NCI-H345 (cell line): ENCODE results near the gene ADGRD2.
"Not testable (repeated sequence)": the region's sequence is repeated elsewhere in the genome, so short reads cannot be mapped to it uniquely, and the experiment has no call there.

ENCODE experiments used
- DNase-seq: peaks from one replicate; lab custom pipeline; 2025; lab: John Stamatoyannopoulos, UW

Gene ADGRD2, protein sequence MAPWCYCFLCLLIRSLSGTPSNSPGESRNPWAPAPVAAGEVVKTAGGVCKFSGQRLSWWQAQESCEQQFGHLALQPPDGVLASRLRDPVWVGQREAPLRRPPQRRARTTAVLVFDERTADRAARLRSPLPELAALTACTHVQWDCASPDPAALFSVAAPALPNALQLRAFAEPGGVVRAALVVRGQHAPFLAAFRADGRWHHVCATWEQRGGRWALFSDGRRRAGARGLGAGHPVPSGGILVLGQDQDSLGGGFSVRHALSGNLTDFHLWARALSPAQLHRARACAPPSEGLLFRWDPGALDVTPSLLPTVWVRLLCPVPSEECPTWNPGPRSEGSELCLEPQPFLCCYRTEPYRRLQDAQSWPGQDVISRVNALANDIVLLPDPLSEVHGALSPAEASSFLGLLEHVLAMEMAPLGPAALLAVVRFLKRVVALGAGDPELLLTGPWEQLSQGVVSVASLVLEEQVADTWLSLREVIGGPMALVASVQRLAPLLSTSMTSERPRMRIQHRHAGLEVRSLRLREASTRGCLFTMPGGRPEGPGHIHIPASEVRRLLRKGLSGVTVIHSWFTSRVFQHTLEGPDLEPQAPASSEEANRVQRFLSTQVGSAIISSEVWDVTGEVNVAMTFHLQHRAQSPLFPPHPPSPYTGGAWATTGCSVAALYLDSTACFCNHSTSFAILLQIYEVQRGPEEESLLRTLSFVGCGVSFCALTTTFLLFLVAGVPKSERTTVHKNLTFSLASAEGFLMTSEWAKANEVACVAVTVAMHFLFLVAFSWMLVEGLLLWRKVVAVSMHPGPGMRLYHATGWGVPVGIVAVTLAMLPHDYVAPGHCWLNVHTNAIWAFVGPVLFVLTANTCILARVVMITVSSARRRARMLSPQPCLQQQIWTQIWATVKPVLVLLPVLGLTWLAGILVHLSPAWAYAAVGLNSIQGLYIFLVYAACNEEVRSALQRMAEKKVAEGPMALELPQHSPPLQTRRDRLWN

DNA sequence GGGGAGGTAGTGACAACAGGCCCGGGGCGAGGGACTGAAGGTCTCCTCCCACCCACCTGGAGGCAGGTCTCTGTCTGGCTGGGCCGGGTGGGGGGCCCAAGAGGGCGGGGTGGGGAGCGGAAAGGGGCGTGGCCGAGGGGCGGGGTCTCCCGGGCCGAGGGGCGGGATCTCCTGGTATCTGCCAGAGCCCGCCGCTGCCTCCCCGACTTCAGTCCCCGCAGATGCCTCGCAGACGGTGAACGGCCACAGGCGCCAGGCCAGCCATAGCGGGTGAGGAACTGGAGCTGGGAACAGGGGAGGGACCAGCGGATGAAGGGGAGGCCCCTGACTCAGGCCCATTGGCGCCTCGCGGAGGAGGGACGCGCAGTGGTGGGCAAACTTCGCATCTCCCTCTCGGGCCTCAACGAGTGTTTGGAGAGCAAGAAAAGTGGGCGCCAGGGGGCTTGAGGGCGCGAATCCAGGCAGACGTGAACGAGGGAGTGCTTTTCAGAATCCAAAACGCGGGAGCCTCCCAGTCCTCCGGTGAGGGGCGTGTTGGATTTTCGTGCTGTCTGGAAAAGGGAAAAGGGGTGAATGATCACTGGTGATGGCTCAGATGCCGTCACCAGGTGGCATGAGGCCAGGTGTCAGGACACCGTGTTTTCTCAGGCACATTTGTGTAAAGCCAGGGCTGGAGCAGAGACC lies at the start of gene ADGRD2:
TSS of gene ADGRD2 (plus strand) at position 211 of the 684 bp plus-strand sequence. CDS start 1,216 bp downstream, outside the sequence.
- peak; percentile 83 for DNase-seq

- DNase-seq: no peak
Observed at GRCh38 chr9:124403246-124403645, 47.0 kb upstream of the ADGRD2 start.

DNA sequence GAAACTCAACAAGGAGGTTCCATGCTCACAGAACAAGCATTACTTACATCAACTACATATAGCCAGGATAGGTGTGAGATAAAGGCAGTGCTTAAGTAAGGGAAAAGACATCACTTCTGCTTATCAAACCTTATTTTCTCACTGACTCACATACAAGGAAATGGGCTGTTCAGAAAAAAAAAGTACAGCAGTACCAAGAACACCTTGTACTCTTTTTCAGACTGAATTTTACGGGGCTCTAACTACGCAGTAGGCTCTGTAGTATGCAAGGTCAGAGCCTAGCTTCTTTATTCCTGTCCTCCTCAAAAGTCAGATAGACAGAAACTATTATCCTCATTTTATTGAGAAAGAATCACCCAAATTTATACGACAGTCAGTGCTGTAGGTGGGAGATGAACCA lies 40.8 kb upstream of the ADGRD2 start:
- no peak for DNase-seq

GRCh38 chr9:124410321-124410913 lies 39.8 kb upstream of the ADGRD2 start:
- DNase-seq: no peak

GRCh38 chr9:124411514-124412227 lies 38.6 kb upstream of the ADGRD2 start:
- DNase-seq: no peak

GRCh38 chr9:124412228-124412575 lies 38.0 kb upstream of the ADGRD2 start:
- no peak for DNase-seq

DNA sequence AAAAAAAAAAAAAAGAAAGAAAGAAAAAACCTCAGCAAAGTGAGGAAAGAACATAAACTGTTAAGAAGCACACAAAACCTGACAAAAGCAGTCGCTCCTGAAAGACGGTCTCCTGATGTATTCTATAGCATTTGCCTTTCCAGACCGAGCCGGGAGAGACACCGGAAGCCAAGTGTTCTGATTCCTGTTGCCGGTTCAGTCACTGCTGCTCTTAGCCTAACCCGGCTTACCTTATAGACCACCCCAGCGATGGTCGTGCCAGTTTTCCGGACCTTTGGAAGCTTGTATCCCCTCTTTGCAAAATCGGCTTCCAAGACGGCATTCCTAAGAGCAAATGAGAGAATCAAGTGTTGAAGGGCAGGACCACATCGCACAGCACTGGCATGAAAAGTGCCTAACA lies 35.6 kb upstream of the ADGRD2 start:
- no peak for DNase-seq

DNA sequence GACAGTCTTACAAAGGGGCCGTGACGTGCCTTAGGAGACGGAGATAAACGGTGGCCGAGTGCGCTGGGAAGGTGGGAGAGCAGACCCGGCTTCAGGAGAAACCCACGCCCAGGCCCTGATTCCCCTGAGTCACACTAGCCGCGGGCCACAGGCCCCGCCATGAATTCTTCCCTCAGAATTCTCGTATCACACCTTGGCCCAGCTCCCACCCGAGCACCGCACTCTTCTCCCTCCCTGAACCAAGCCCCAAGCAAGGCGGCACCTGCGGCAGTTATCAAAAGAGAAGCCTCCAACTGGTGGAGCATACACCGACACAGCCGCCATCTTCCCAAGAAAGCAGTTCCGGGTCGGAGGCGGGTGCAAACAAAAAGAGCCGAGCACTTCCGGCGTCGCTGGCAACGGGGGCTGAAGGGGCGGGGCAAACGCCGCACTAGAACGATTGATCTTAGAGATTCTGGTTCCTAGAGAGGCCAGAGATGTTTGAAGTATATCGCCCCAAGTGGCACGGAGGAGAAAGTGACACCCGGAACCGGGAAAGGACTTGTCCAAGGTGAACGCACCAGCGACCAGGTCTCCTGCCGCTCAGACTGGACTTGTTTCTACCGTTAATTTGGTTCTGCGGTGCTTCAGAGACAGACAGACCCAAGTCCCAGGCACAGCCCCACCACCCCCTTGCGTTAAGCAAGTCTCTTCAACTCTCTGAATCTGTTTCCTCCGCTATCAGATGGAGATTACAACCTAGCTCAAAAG lies 35.0 kb upstream of the ADGRD2 start, which contains the start of gene PSMB7:
TSS of gene PSMB7 (minus strand) at position 341 of the 750 bp plus-strand sequence. CDS start at position 324, 17 bp downstream.
- peak; percentile 98 for DNase-seq

DNA sequence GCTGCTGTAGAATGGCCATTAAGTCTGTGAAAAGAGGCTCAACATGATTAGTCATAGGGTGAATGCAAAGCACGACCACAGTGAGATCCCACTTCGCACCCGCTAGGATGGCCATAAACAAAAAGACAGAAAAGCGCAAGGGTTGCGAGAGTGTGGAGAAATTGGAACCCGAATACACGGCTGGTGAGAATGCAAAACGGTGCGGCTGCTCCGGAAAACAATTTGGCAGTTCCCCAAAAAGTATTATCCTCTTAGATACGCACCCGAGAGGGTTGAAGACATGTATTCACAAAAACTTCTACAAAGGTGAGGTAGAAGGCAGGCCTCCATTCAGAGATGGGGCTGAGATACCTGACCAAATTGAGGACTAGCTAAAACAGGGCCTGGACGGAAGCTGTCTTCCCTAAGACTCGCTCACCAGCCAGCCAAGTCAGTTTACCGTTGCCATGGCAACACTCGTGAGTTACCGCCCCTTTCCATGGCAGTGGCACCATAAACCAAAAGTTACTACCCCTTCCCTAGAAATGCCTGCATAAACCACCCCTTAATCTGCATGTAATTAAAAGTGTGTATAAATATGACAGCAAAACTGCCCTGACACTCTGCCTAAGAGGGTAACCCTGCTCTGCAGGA lies 34.3 kb upstream of the ADGRD2 start:
- no peak for DNase-seq

- DNase-seq: no peak
Observed at GRCh38 chr9:124419832-124420489, 30.3 kb upstream of the ADGRD2 start.

DNA sequence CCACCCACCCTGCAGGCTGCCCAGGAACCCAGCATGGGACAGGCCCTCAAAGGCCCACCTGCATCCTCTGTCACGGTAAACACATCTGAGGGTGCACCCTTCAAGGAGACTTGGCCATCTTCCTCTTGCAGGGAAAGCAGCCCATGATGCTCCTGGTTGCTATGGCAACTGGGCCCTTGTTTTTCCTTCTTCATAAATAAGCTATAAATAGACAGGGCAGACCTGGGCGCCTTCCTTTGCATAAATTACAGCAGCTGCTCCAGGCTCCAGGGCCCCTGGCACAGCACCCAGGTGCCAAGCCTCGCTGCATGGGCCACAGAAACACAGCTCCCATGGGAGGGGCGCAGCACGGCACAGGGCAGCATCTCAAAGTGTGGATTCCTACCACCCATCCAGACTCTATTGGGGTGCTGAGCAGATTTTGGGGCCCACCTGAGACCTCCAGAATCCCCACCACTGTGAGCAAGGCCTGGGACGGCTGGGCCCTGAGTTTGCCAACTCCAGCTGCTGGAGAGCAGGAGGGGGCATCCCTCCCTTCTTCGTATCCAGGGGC lies 29.2 kb upstream of the ADGRD2 start:
- DNase-seq: peak; percentile 93

- DNase-seq: no peak
Observed at GRCh38 chr9:124423155-124423554, 27.1 kb upstream of the ADGRD2 start.

DNA sequence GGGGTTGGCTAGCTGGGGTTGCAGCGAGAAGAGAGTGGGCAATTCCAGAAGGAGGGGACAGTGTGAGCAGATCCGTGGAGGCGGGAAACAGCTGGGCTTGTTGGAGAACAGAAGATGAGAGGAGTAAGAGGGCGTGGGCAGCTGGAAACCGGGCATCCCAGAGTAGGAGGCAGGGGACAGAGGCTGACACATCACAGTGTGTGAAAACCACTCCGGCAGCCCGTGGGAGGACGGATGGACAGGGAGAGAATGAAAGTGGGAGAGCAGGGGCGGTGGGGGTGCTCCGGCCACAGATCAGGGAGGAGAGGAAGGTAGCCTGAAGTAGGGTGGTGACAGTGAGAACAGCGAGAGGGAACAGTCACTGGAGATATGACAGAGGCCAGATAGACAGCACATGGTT lies 26.7 kb upstream of the ADGRD2 start:
- DNase-seq: no peak

DNA sequence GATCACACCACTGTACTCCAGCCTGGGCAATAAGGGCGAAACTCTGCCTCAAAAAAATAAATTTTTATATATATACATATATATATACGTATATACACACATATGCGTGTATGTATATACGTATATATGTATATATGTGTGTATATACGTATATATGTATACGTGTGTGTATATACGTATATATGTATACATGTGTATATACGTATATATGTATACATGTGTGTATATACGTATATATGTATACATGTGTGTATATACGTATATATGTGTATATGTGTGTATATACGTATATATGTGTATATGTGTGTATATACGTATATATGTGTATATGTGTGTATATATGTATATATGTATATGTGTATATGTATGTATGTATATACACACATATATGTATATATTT lies 24.5 kb upstream of the ADGRD2 start:
- DNase-seq: not testable (repeated sequence)

DNA sequence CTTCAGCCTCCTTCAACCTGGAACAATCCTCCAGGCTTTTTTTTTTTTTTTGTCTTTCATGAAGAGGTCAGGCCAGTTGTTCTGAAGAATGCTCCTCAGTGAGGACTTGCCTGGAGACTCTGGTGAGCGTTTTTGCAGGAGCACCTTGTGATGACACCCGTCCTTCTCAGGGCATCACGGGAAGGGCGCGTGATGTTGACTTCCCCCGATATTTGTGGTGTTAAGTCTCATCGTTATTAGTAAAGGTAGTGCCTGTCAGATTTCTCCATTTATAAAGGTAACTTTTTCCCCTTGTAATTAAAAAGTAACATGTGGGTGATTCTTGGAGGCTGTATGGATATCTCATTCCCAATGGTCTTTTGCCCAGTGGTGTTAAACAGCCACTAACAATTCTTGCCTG lies 23.9 kb upstream of the ADGRD2 start:
- DNase-seq: no peak

GRCh38 chr9:124427281-124427680 lies 23.0 kb upstream of the ADGRD2 start:
- no peak for DNase-seq

DNA sequence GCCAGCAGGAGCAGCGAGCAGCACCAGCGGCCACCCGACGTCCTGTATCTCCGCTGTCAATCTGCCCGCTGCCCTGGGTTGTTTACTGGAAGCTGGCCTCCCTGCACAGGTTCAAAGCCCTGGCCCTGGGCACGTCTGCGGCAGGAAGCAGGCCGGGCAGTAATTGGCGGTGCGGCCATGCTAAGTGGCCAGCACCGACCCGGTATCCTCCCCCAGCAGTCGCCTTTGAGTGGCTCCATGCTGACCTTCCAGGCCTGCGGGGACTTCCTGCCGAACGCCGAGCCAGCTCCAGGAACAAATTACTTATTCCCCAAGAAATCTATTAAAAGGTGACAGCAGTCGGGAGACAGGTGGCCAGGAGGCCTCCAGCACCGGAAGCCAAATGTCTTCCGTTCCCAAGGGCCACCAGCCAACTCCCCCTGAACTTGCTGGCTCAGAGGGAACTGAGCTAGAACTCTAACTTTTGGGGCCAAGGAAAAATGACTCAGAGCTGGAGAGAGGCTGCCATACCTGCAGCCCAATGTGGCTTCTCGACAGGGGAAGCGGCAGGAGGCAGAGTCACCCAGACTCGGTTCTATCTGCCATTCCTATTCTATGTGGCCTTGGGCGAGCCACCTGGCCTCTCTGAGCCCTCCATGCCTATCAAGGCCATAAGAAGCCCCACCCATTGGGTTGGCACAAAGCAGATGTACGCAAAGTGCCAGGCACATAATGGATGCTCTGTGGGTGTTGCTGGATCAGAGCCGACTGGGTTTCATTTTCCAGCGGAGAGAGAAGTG lies 21.3 kb upstream of the ADGRD2 start:
- DNase-seq: peak; percentile 65

GRCh38 chr9:124429530-124429867 lies 20.8 kb upstream of the ADGRD2 start:
- no peak for DNase-seq
